ENCODE data around the gene CD99L2. TPM values are rescaled to one million over a fixed set of nuclear protein-coding genes. Genes with fewer than 3 reads are reported as not detected.

CD99L2 gene
- total and polyA plus RNA-seq, 10 donors = 8.2 to 51.8 (median 31.8) TPM

DNA sequence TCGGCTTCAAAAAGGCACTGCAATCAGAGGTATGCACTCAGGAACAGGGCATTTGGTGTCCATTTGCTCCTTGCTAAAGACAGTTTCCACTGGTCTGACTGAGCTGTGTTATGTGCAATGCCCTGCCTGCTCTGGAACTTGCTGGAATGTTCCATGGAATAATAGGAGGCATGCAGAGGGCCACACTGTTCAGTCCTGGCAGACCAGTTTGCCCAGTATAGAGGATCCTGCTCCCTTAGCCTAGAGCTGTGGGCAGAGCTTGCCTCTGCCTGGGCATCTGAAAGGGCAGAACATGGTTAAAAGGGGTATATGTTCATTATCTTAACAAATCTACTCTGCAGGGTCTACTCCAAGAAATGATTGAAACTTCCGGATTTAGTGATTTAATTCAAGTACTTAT lies 27.8 kb upstream of the CD99L2 start:
- 86 to 92% (median 89%) methylated on average over 2 of the region's 2 CpGs for WGBS, 5 donors
- TF ChIP-seq, protein P1, sequence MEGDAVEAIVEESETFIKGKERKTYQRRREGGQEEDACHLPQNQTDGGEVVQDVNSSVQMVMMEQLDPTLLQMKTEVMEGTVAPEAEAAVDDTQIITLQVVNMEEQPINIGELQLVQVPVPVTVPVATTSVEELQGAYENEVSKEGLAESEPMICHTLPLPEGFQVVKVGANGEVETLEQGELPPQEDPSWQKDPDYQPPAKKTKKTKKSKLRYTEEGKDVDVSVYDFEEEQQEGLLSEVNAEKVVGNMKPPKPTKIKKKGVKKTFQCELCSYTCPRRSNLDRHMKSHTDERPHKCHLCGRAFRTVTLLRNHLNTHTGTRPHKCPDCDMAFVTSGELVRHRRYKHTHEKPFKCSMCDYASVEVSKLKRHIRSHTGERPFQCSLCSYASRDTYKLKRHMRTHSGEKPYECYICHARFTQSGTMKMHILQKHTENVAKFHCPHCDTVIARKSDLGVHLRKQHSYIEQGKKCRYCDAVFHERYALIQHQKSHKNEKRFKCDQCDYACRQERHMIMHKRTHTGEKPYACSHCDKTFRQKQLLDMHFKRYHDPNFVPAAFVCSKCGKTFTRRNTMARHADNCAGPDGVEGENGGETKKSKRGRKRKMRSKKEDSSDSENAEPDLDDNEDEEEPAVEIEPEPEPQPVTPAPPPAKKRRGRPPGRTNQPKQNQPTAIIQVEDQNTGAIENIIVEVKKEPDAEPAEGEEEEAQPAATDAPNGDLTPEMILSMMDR (IDR thresholded peaks at IDR 0.05 in 8 of 11, conservative IDR thresholded peaks at IDR 0.05 in 3 of 11) = no peak
- TF ChIP-seq POLR2AphosphoS5 (IDR thresholded peaks at IDR 0.05) = no peak
- no peak for TF ChIP-seq POLR2A (IDR thresholded peaks at IDR 0.05)
- Histone ChIP-seq H3K27me3 (replicated peaks in 1 of 7) (no peaks in the 10 kb centered on the region), H3K4me3 (no peak overlapping the region), H3K27ac (no peak overlapping the region), H3K9me3 (peaks cover 0 to 3% (median 0%) of the 10 kb centered on the region in 8 donors), H3K36me3 (no peaks in the 10 kb centered on the region), H3K4me1 (no peaks in the 10 kb centered on the region)
- intact Hi-C loops (cut with DNase I; ENCODE audit: low total_unique reads) = no loop called here
- no peak for DNase-seq

DNA sequence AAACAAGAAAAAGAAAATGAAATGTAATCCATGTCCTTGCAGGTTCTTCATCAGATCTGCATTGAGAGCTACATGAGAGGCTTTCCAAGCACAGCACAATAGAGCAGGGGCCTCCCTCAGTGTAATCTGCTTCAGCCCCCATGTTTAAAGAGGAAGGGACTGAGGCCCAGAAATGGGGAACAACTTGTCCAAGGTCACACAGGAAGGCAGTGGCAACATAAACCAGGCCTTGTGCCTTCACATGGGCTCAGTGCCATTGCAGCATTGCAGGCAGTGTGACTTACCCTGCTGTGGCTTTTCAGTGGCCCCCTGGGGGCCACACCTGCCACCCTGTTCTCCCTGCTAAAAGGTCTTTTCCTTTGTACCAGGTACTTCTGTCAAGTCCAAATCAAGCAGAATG lies 20.9 kb upstream of the CD99L2 start:
- no peaks in the 10 kb centered on the region for H3K27me3 ChIP-seq (replicated peaks in 1 of 7)
- TF ChIP-seq, protein P1 (IDR thresholded peaks at IDR 0.05 in 8 of 11, conservative IDR thresholded peaks at IDR 0.05 in 3 of 11) = no peak
- TF ChIP-seq POLR2A (IDR thresholded peaks at IDR 0.05) = no peak
- no peak for TF ChIP-seq POLR2AphosphoS5 (IDR thresholded peaks at IDR 0.05)
- no peak overlapping the region for H3K4me3 ChIP-seq
- intact Hi-C loops (cut with DNase I; ENCODE audit: low total_unique reads) = no loop called here
- H3K27ac ChIP-seq = no peak overlapping the region
- DNase-seq = no peak
- peaks cover 0 to 3% (median 0%) of the 10 kb centered on the region in 8 donors for H3K9me3 ChIP-seq
- H3K4me1 ChIP-seq = no peaks in the 10 kb centered on the region
- no peaks in the 10 kb centered on the region for H3K36me3 ChIP-seq

- intact Hi-C loops (cut with DNase I; ENCODE audit: low total_unique reads) = no loop called here
- TF ChIP-seq, protein P1 (IDR thresholded peaks at IDR 0.05 in 8 of 11, conservative IDR thresholded peaks at IDR 0.05 in 3 of 11) = no peak
- TF ChIP-seq POLR2A (IDR thresholded peaks at IDR 0.05) = no peak
- no peak for TF ChIP-seq POLR2AphosphoS5 (IDR thresholded peaks at IDR 0.05)
- WGBS, 5 donors = 79 to 92% (median 86%) methylated on average over 9 of the region's 9 CpGs
- no peak for DNase-seq
- Histone ChIP-seq H3K27me3 (replicated peaks in 1 of 7) (no peaks in the 10 kb centered on the region), H3K4me3 (no peak overlapping the region), H3K9me3 (no peaks in the 10 kb centered on the region), H3K4me1 (no peaks in the 10 kb centered on the region), H3K27ac (no peak overlapping the region), H3K36me3 (no peaks in the 10 kb centered on the region)
Observed at GRCh38 chrX:150913511-150913910, 15.0 kb upstream of the CD99L2 start.

GRCh38 chrX:150907474-150907873 lies 9.0 kb upstream of the CD99L2 start:
- intact Hi-C loops (cut with DNase I; ENCODE audit: low total_unique reads) = no loop called here
- no peaks in the 10 kb centered on the region for H3K27me3 ChIP-seq (replicated peaks in 1 of 7)
- TF ChIP-seq, protein P1 (IDR thresholded peaks at IDR 0.05 in 8 of 11, conservative IDR thresholded peaks at IDR 0.05 in 3 of 11) = no peak
- TF ChIP-seq POLR2AphosphoS5 (IDR thresholded peaks at IDR 0.05) (no peak), POLR2A (IDR thresholded peaks at IDR 0.05) (no peak)
- H3K27ac ChIP-seq = no peak overlapping the region
- no peaks in the 10 kb centered on the region for H3K4me1 ChIP-seq
- no peaks in the 10 kb centered on the region for H3K36me3 ChIP-seq
- DNase-seq = no peak
- H3K4me3 ChIP-seq = no peak overlapping the region
- 74 to 100% (median 86%) methylated on average over 4 to 7 of the region's 7 CpGs for WGBS, 5 donors
- H3K9me3 ChIP-seq = no peaks in the 10 kb centered on the region

Measured in spleen (tissue), 11 donors.